H1 (cell line): Measurements from ENCODE around the gene COL4A4. TPM values are rescaled to one million over a fixed set of nuclear protein-coding genes. Genes with fewer than 3 reads are reported as not detected.

Experiments
- CTCF ChIA-PET: fragments of 300-600 bp; sonication (Branson Sonifier 250); formaldehyde crosslinking; loops from one replicate; lab custom pipeline; 2021; ENCODE audit not compliant: partially characterized antibody; lab: Charles Lee
- POLR2A ChIA-PET: fragments of 300-600 bp; sonication (Branson Sonifier 250); formaldehyde crosslinking; loops from one replicate; lab custom pipeline; 2021; ENCODE audit warnings: inconsistent platforms; ENCODE audit not compliant: partially characterized antibody; lab: Charles Lee
- DNase-seq, 2 experiments: peaks; one replicate each; pipeline versions ENCODE4 v3.0.0 to v3.0.0-alpha.2; 2010 to 2022; ENCODE audit warnings: low spot score in 2 of 2, low read depth in 1 of 2, mixed read lengths in 1 of 2
- FAIRE-seq: peaks from 2 replicates; lab custom pipeline; 2011; peaks lifted over from hg19 to GRCh38; lab: Jason Lieb, UNC
- H2AFZ ChIP-seq: 2 replicates; pipeline ENCODE4 v1.8.1; 2012; ENCODE audit warnings: low read length, inconsistent platforms
- H2AK5ac ChIP-seq: 2 replicates; pipeline ENCODE4 v1.6.1; 2013; ENCODE audit warnings: low read depth, low read length
- H2BK120ac ChIP-seq: replicated peaks from 2 replicates; pipeline ENCODE3; 2013; ENCODE audit warnings: low read depth, low read length, inconsistent platforms
- H2BK12ac ChIP-seq: 2 replicates; pipeline ENCODE4 v1.6.1; 2013; ENCODE audit warnings: low read depth, low read length
- H2BK15ac ChIP-seq: 2 replicates; pipeline ENCODE4 v1.6.1; 2013; ENCODE audit warnings: low read length
- H2BK20ac ChIP-seq: 2 replicates; pipeline ENCODE4 v1.6.1; 2013; ENCODE audit warnings: low read length
- H2BK5ac ChIP-seq: 2 replicates; pipeline ENCODE4 v1.6.1; 2013; ENCODE audit warnings: low read depth, low read length
- H3K14ac ChIP-seq: 2 replicates; pipeline ENCODE4 v1.6.1; 2013; ENCODE audit warnings: inconsistent platforms; ENCODE audit not compliant: insufficient read length
- H3K18ac ChIP-seq: 2 replicates; pipeline ENCODE4 v1.6.1; 2013; ENCODE audit warnings: low read length; ENCODE audit errors: extremely low read depth
- H3K23ac ChIP-seq: 2 replicates; pipeline ENCODE4 v1.6.1; 2013; ENCODE audit warnings: inconsistent platforms; ENCODE audit not compliant: insufficient read length
- H3K23me2 ChIP-seq: 2 replicates; pipeline ENCODE4 v1.6.1; 2013; ENCODE audit warnings: low read depth, low read length
- H3K27ac ChIP-seq: 2 replicates; pipeline ENCODE4 v1.6.1; 2011; ENCODE audit warnings: low read depth, low read length, inconsistent platforms
- H3K27me3 ChIP-seq, 4 experiments: replicated peaks in 1 of 4; 1 replicate in 1 of 4; 2 replicates in 3 of 4; pipeline versions ENCODE4 v1.6.1 to v1.8.1; 2011 to 2013; ENCODE audit warnings: low read length in 3 of 4, mild to moderate bottlenecking in 3 of 4, inconsistent platforms in 2 of 4, mixed read lengths in 2 of 4, moderate library complexity in 1 of 4; ENCODE audit not compliant: control insufficient read depth in 3 of 4, insufficient read depth in 3 of 4; ENCODE audit errors: extremely low read depth in 1 of 4
- H3K36me3 ChIP-seq, 4 experiments: 2 replicates each; pipeline versions ENCODE4 v1.6.1 to v1.8.1; 2011 to 2013; ENCODE audit warnings: mild to moderate bottlenecking in 4 of 4, low read length in 3 of 4, moderate library complexity in 2 of 4, control low read depth in 1 of 4, inconsistent platforms in 1 of 4; ENCODE audit not compliant: insufficient read depth in 4 of 4, control insufficient read depth in 2 of 4
- H3K4ac ChIP-seq: replicated peaks from 2 replicates; pipeline ENCODE3; 2013; ENCODE audit warnings: low read length, low read depth, mixed read lengths, inconsistent platforms; ENCODE audit not compliant: insufficient read length
- H3K4me1 ChIP-seq, 4 experiments: replicated peaks in 1 of 4; 1 replicate in 1 of 4; 2 replicates in 3 of 4; pipeline versions ENCODE4 v1.6.1 to v1.8.1; 2011 to 2013; ENCODE audit warnings: low read length in 3 of 4, inconsistent platforms in 2 of 4, mixed read lengths in 1 of 4; ENCODE audit not compliant: insufficient read depth in 4 of 4, control insufficient read depth in 3 of 4
- H3K4me2 ChIP-seq, 2 experiments: 2 replicates each; pipeline versions ENCODE4 v1.6.1 to v1.8.1; 2011 to 2013; ENCODE audit warnings: low read depth in 2 of 2, low read length in 2 of 2, control low read depth in 1 of 2, inconsistent platforms in 1 of 2, mild to moderate bottlenecking in 1 of 2; ENCODE audit not compliant: insufficient read depth in 1 of 2
- H3K4me3 ChIP-seq, 4 experiments: fragments of 200-600, 300-600 bp in 1 of 4; sonication (generic), shearing (Covaris generic), sonication (Bioruptor Twin) in 1 of 4; 2 replicates each; pipeline versions ENCODE4 v1.5.1 to v1.8.1; 2011 to 2016; ENCODE audit warnings: low read length in 4 of 4, low read depth in 3 of 4, control low read depth in 2 of 4, inconsistent platforms in 2 of 4, mild to moderate bottlenecking in 2 of 4, mixed read lengths in 1 of 4, moderate library complexity in 1 of 4; ENCODE audit not compliant: insufficient read depth in 2 of 4; ENCODE audit errors: extremely low read depth in 1 of 4
- H3K56ac ChIP-seq: replicated peaks from 2 replicates; pipeline ENCODE3; 2013; ENCODE audit warnings: low read depth, mild to moderate bottlenecking, mixed read lengths, low read length, inconsistent platforms; ENCODE audit not compliant: insufficient read length
- H3K79me1 ChIP-seq: 2 replicates; pipeline ENCODE4 v1.6.1; 2013; ENCODE audit warnings: low read depth, low read length, control low read depth
- H3K79me2 ChIP-seq, 2 experiments: 2 replicates each; pipeline versions ENCODE4 v1.6.1 to v1.8.1; 2012 to 2013; ENCODE audit warnings: low read length in 2 of 2, mild to moderate bottlenecking in 2 of 2, inconsistent platforms in 1 of 2; ENCODE audit not compliant: insufficient read depth in 2 of 2, control insufficient read depth in 1 of 2
- H3K9ac ChIP-seq, 4 experiments: replicated peaks in 1 of 4; 1 replicate in 1 of 4; 2 replicates in 3 of 4; pipeline versions ENCODE4 v1.6.1 to v1.8.1; 2011 to 2013; ENCODE audit warnings: low read depth in 3 of 4, low read length in 3 of 4, control low read depth in 2 of 4, mild to moderate bottlenecking in 2 of 4, moderate library complexity in 2 of 4, inconsistent platforms in 1 of 4; ENCODE audit errors: extremely low read depth in 1 of 4
- H3K9me3 ChIP-seq, 2 experiments: 2 replicates each; pipeline versions ENCODE4 v1.6.1 to v1.8.1; 2012 to 2013; ENCODE audit warnings: mild to moderate bottlenecking in 2 of 2, moderate library complexity in 2 of 2, control low read depth in 1 of 2, inconsistent platforms in 1 of 2, low read depth in 1 of 2, low read length in 1 of 2, mixed read lengths in 1 of 2; ENCODE audit not compliant: insufficient read depth in 2 of 2
- H4K20me1 ChIP-seq, 2 experiments: replicated peaks in 1 of 2; 2 replicates each; pipeline versions ENCODE3 to v1.8.1; 2011 to 2013; ENCODE audit warnings: inconsistent platforms in 2 of 2, low read length in 2 of 2, mild to moderate bottlenecking in 1 of 2; ENCODE audit not compliant: insufficient read depth in 2 of 2, control insufficient read depth in 1 of 2
- H4K5ac ChIP-seq: 2 replicates; pipeline ENCODE4 v1.6.1; 2013; ENCODE audit warnings: low read length, low read depth, mixed read lengths, inconsistent platforms; ENCODE audit not compliant: insufficient read length
- H4K8ac ChIP-seq: 2 replicates; pipeline ENCODE4 v1.8.0; 2013; ENCODE audit warnings: mild to moderate bottlenecking, moderate library complexity, low read length, inconsistent platforms; ENCODE audit not compliant: insufficient read depth; ENCODE audit errors: extremely low read depth
- H4K91ac ChIP-seq: replicated peaks from 2 replicates; pipeline ENCODE3; 2013; ENCODE audit warnings: low read length, mixed read lengths, inconsistent platforms; ENCODE audit not compliant: insufficient read length
- CBX8 ChIP-seq: fragments of 300-800, 300-1000 bp; sonication (generic); IDR thresholded peaks from 2 replicates; pipeline ENCODE4 v1.7.1; 2016; ENCODE audit warnings: low read depth, low read length, borderline replicate concordance
- CEBPB ChIP-seq: IDR thresholded peaks from 2 replicates; pipeline ENCODE4 v1.6.1; 2012; ENCODE audit warnings: low read depth, low read length
- CTCF ChIP-seq, 3 experiments: IDR thresholded peaks; 1 replicate in 2 of 3; 2 replicates in 1 of 3; pipeline versions ENCODE4 v1.5.1 to v1.6.1; 2011; ENCODE audit warnings: low read length in 3 of 3, mild to moderate bottlenecking in 3 of 3, inconsistent platforms in 2 of 3, low read depth in 1 of 3, moderate library complexity in 1 of 3; ENCODE audit not compliant: insufficient read depth in 1 of 3; ENCODE audit errors: control extremely low read depth in 1 of 3
- FOSL1 ChIP-seq: IDR thresholded peaks from 2 replicates; pipeline ENCODE4 v1.6.1; 2011; ENCODE audit warnings: mild to moderate bottlenecking, low read depth, low read length, moderate library complexity; ENCODE audit not compliant: insufficient read depth
- KDM1A ChIP-seq: fragments of 200-600, 300-600 bp; sonication (generic); IDR thresholded peaks from 2 replicates; pipeline ENCODE4 v1.7.1; 2016; ENCODE audit warnings: mild to moderate bottlenecking, low read length, borderline replicate concordance
- KDM4A ChIP-seq: IDR thresholded peaks from one replicate; pipeline ENCODE4 v1.7.1; 2012; ENCODE audit warnings: low read depth, mild to moderate bottlenecking, moderate library complexity, low read length, inconsistent platforms; ENCODE audit not compliant: severe bottlenecking
- POLR2A ChIP-seq, 2 experiments: IDR thresholded peaks; 1 replicate in 1 of 2; 2 replicates in 1 of 2; pipeline ENCODE4 v1.6.1; 2011; ENCODE audit warnings: low read depth in 2 of 2, low read length in 2 of 2, mild to moderate bottlenecking in 2 of 2; ENCODE audit errors: control extremely low read depth in 1 of 2
- SIN3A ChIP-seq, 2 experiments: IDR thresholded peaks in 1 of 2; conservative IDR thresholded peaks in 1 of 2; 2 replicates each; pipeline ENCODE4 v1.6.1; 2011 to 2012; ENCODE audit warnings: low read length in 2 of 2, improper control_type of control experiment in 1 of 2, low read depth in 1 of 2, mild to moderate bottlenecking in 1 of 2
- SP4 ChIP-seq: IDR thresholded peaks from 2 replicates; pipeline ENCODE4 v1.6.1; 2012; ENCODE audit warnings: low read length, inconsistent platforms
- SUZ12 ChIP-seq: fragments of 200-600 bp; sonication (generic); IDR thresholded peaks from 2 replicates; pipeline ENCODE4 v1.6.1; 2012; ENCODE audit warnings: mild to moderate bottlenecking, inconsistent platforms, low read length, moderate library complexity, mixed read lengths
- TCF12 ChIP-seq: IDR thresholded peaks from 2 replicates; pipeline ENCODE4 v1.6.1; 2011; ENCODE audit warnings: low read depth, mild to moderate bottlenecking, low read length
- TEAD4 ChIP-seq: IDR thresholded peaks from 2 replicates; pipeline ENCODE4 v1.6.1; 2012; ENCODE audit warnings: low read depth, low read length, inconsistent platforms, mixed read lengths
- ZNF274 ChIP-seq: IDR thresholded peaks from 2 replicates; pipeline ENCODE4 v1.7.0; 2012; ENCODE audit warnings: low read length, borderline replicate concordance; ENCODE audit errors: extremely low read depth
- WGBS, 2 experiments: shearing (Covaris generic) in 1 of 2; methylation state at CpG; one replicate each; pipeline versions ENCODE4 v1.1.6 to v1.1.7; 2013 to 2015; ENCODE audit warnings: low lambda C conversion rate in 2 of 2, mixed read lengths in 2 of 2, inconsistent platforms in 1 of 2, low coverage in 1 of 2, missing lambda C conversion rate in 1 of 2; ENCODE audit not compliant: insufficient replicate concordance in 2 of 2, insufficient coverage in 1 of 2, insufficient read length in 1 of 2; ENCODE audit errors: extremely low coverage in 1 of 2, missing lambda C conversion rate in 1 of 2; 5-methylcytosine and 5-hydroxymethylcytosine counted together
- polyA plus RNA-seq, 7 experiments: library from polyadenylated mRNA; depleted of rRNA in 3 of 7; stranded (reverse) in 5 of 7; unstranded in 2 of 7; fragments of >200 nt in 5 of 7; fragments of 200-250 nt in 2 of 7; gene quantifications; 1 replicate in 5 of 7; 2 replicates in 1 of 7; 4 replicates in 1 of 7; pipeline versions ENCODE4 v1.2.1 to v1.2.3, GENCODE V29; 2011 to 2013; ENCODE audit warnings: missing spikeins in 2 of 7, mixed read lengths in 2 of 7
- total RNA-seq: library from RNA; stranded (reverse); fragmentation: NEBNext Ultra II Directional; extraction: Animal tissue kit (Norgen Biotek cat#: 25700); gene quantifications from 2 replicates; pipeline ENCODE4 v1.2.1, GENCODE V29; 2021

The COL4A4 gene
- total and polyA plus RNA-seq, 2 of the 8 experiments (the other 6 are each of a cell fraction or from before 2014, with no cell fraction given): 0.33 to 1.7 TPM

- H4K8ac ChIP-seq: no peak overlapping the region
- no peak overlapping the region for H3K14ac ChIP-seq
- no peak overlapping the region for H2BK120ac ChIP-seq
- 71% methylated on average over 1 of the region's 1 CpG; no CpG with 5 or more reads in 1 of the 2 experiments for WGBS, 2 experiments
- CTCF ChIA-PET: no interaction called here
- no peaks in the 10 kb centered on the region for H3K27me3 ChIP-seq
- no peaks in the 10 kb centered on the region for H3K4me1 ChIP-seq
- H2BK12ac ChIP-seq: no peak overlapping the region
- no peak for DNase-seq
- no peak overlapping the region for H2AK5ac ChIP-seq
- H3K9ac ChIP-seq: no peak overlapping the region
- no peak overlapping the region for H3K18ac ChIP-seq
- no peaks in the 10 kb centered on the region for H3K23me2 ChIP-seq
- H2BK5ac ChIP-seq: no peak overlapping the region
- H3K23ac ChIP-seq: no peak overlapping the region
- FAIRE-seq: no peak
- no peaks in the 10 kb centered on the region for H4K20me1 ChIP-seq
- H4K5ac ChIP-seq: no peak overlapping the region
- no peaks in the 10 kb centered on the region for H3K79me2 ChIP-seq
- H3K9me3 ChIP-seq: peaks cover 2 to 4% of the 10 kb centered on the region in 2 experiments; a peak in 2 of 4 replicates
- H3K4me3 ChIP-seq: no peak overlapping the region
- H4K91ac ChIP-seq: no peak overlapping the region
- H3K79me1 ChIP-seq: no peaks in the 10 kb centered on the region
- H3K56ac ChIP-seq: no peak overlapping the region
- no peaks in the 10 kb centered on the region for H3K36me3 ChIP-seq
- no peak overlapping the region for H3K4me2 ChIP-seq
- POLR2A ChIA-PET: no interaction called here
- H3K4ac ChIP-seq: no peak overlapping the region
- H2BK15ac ChIP-seq: no peak overlapping the region
- no peak overlapping the region for H2AFZ ChIP-seq
- no peak overlapping the region for H2BK20ac ChIP-seq
- H3K27ac ChIP-seq: no peak overlapping the region
- TF ChIP-seq CEBPB (no peak), TCF12 (no peak), SIN3A (conservative IDR thresholded peaks at IDR 0.05 in 1 of 2, IDR thresholded peaks at IDR 0.05 in 1 of 2; ENCODE audit: low read depth in 1 of 2, low read length in 2 of 2) (no peak), KDM4A (no peak), CTCF (IDR thresholded peaks at IDR 0.05; ENCODE audit: control extremely low read depth in 1 of 3, insufficient read depth in 1 of 3, low read depth in 1 of 3, low read length in 3 of 3) (no peak), POLR2A (IDR thresholded peaks at IDR 0.05; ENCODE audit: control extremely low read depth in 1 of 2, low read depth in 2 of 2, low read length in 2 of 2) (no peak), TEAD4 (no peak), CBX8 (no peak), SUZ12 (no peak), SP4 (no peak), KDM1A (no peak), FOSL1 (no peak), ZNF274 (no peak)
Observed at GRCh38 chr2:226956659-226957058, 207.3 kb downstream of the COL4A4 start.
